WTC11 (cell line): ENCODE data around the gene ZBTB25. TPM values are rescaled to one million over a fixed set of nuclear protein-coding genes. Genes with fewer than 3 reads are reported as not detected.
"Not testable (repeated sequence)": the region's sequence is repeated elsewhere in the genome, so short reads cannot be mapped to it uniquely, and the experiment has no call there.

Source experiments
- ATAC-seq: fragments of 200-7000 bp; cut with Tn5 transposase; 2 replicates; pipeline ENCODE4 v1.10.0; 2021; ENCODE audit warnings: mild to moderate bottlenecking, moderate library complexity
- CTCF ChIA-PET: fragments of 300-600 bp; sonication (Branson Sonifier 250); formaldehyde crosslinking; loops from one replicate; lab custom pipeline; 2021; ENCODE audit warnings: antibody characterized with exemption; lab: Charles Lee
- POLR2A ChIA-PET: fragments of 350-600 bp; sonication (Branson Sonifier 250); formaldehyde crosslinking; loops from one replicate; lab custom pipeline; 2021; ENCODE audit warnings: antibody characterized with exemption; lab: Charles Lee
- DNase-seq: peaks from one replicate; pipeline ENCODE4 v3.0.0; 2021; ENCODE audit warnings: low spot score
- H3K27ac Mint-ChIP-seq: 2 replicates; pipeline ENCODE4 v1.8.0; 2021; ENCODE audit warnings: mixed read lengths
- H3K27me3 Mint-ChIP-seq: 2 replicates; pipeline ENCODE4 v1.8.0; 2021; ENCODE audit warnings: low read depth, mild to moderate bottlenecking, moderate library complexity, mixed read lengths
- H3K36me3 Mint-ChIP-seq: 2 replicates; pipeline ENCODE4 v1.8.0; 2021; ENCODE audit warnings: mixed read lengths
- H3K4me1 Mint-ChIP-seq: 2 replicates; pipeline ENCODE4 v1.8.0; 2022; ENCODE audit warnings: mixed read lengths
- H3K4me3 Mint-ChIP-seq: 2 replicates; pipeline ENCODE4 v1.8.0; 2021; ENCODE audit warnings: mild to moderate bottlenecking, moderate library complexity, mixed read lengths
- H3K9me3 Mint-ChIP-seq: 2 replicates; pipeline ENCODE4 v1.8.0; 2021; ENCODE audit warnings: mixed read lengths
- CREB1 ChIP-seq: sonication (generic); formaldehyde crosslinking; IDR thresholded peaks from 2 replicates; pipeline ENCODE4 v1.8.0; 2023; ENCODE audit warnings: mild to moderate bottlenecking, missing genetic modification reagents
- CREM ChIP-seq: sonication (generic); formaldehyde crosslinking; IDR thresholded peaks from 2 replicates; pipeline ENCODE4 v1.8.1; 2022; ENCODE audit warnings: mild to moderate bottlenecking, missing genetic modification reagents, moderate library complexity
- IRF2 ChIP-seq: sonication (generic); formaldehyde crosslinking; IDR thresholded peaks from 2 replicates; pipeline ENCODE4 v1.8.0; 2022; ENCODE audit warnings: low read depth, missing genetic modification reagents, borderline replicate concordance
- JAZF1 ChIP-seq: fragments of 250-450 bp; sonication (Bioruptor Pico); IDR thresholded peaks from 2 replicates; pipeline ENCODE4 v1.9.0; 2021; ENCODE audit warnings: moderate library complexity, mild to moderate bottlenecking, inconsistent platforms
- MXD4 ChIP-seq: fragments of 250-450 bp; sonication (Bioruptor Pico); IDR thresholded peaks from 2 replicates; pipeline ENCODE4 v1.8.0; 2021; ENCODE audit warnings: mild to moderate bottlenecking, moderate library complexity, borderline replicate concordance
- PRRX2 ChIP-seq: fragments of 250-450 bp; sonication (Bioruptor Pico); IDR thresholded peaks from 2 replicates; pipeline ENCODE4 v1.8.0; 2021; ENCODE audit warnings: mild to moderate bottlenecking
- SMAD4 ChIP-seq: sonication (generic); formaldehyde crosslinking; IDR thresholded peaks from 2 replicates; pipeline ENCODE4 v1.8.0; 2022; ENCODE audit warnings: mild to moderate bottlenecking, missing genetic modification reagents
- ZNF121 ChIP-seq: sonication (generic); formaldehyde crosslinking; IDR thresholded peaks from 2 replicates; pipeline ENCODE4 v1.8.0; 2023; ENCODE audit warnings: missing genetic modification reagents
- ZNF396 ChIP-seq: fragments of 250-450 bp; sonication (Bioruptor Pico); IDR thresholded peaks from 2 replicates; pipeline ENCODE4 v1.8.0; 2021; ENCODE audit warnings: mild to moderate bottlenecking, moderate library complexity, borderline replicate concordance
- total RNA-seq: library from RNA; stranded (reverse); gene quantifications from 3 replicates; pipeline ENCODE4 v1.2.3, GENCODE V29; 2021
- TF ChIP-seq, protein P1 (sequence below): fragments of 250-450 bp; sonication (Bioruptor Pico); IDR thresholded peaks from 2 replicates; pipeline ENCODE4 v1.9.0; 2021; ENCODE audit warnings: moderate library complexity, mild to moderate bottlenecking, inconsistent platforms, borderline replicate concordance
- TF ChIP-seq, protein P2 (sequence below): sonication (generic); formaldehyde crosslinking; IDR thresholded peaks from 2 replicates; pipeline ENCODE4 v1.8.0; 2022; ENCODE audit warnings: mild to moderate bottlenecking, missing genetic modification reagents
- TF ChIP-seq, protein P3 (sequence below): sonication (generic); formaldehyde crosslinking; IDR thresholded peaks from 2 replicates; pipeline ENCODE4 v1.8.0; 2022; ENCODE audit warnings: mild to moderate bottlenecking, missing genetic modification reagents
- TF ChIP-seq, protein P4 (sequence below): sonication (generic); formaldehyde crosslinking; IDR thresholded peaks from 2 replicates; pipeline ENCODE4 v1.8.1; 2023; ENCODE audit warnings: mild to moderate bottlenecking, missing genetic modification reagents, borderline replicate concordance
- TF ChIP-seq, protein P5 (sequence below): sonication (generic); formaldehyde crosslinking; IDR thresholded peaks from 2 replicates; pipeline ENCODE4 v1.8.1; 2022; ENCODE audit warnings: mild to moderate bottlenecking, moderate library complexity, missing genetic modification reagents
- TF ChIP-seq, protein P6 (sequence below): sonication (generic); formaldehyde crosslinking; IDR thresholded peaks from 2 replicates; pipeline ENCODE4 v1.8.1; 2022; ENCODE audit warnings: missing genetic modification reagents, borderline replicate concordance
- TF ChIP-seq, protein P7 (sequence below): sonication (generic); formaldehyde crosslinking; IDR thresholded peaks from 2 replicates; pipeline ENCODE4 v1.8.0; 2023; ENCODE audit warnings: mild to moderate bottlenecking, missing genetic modification reagents

ZBTB25 gene
- total RNA-seq, 1 experiment from 2014 or later = 11.9 TPM

DNA sequence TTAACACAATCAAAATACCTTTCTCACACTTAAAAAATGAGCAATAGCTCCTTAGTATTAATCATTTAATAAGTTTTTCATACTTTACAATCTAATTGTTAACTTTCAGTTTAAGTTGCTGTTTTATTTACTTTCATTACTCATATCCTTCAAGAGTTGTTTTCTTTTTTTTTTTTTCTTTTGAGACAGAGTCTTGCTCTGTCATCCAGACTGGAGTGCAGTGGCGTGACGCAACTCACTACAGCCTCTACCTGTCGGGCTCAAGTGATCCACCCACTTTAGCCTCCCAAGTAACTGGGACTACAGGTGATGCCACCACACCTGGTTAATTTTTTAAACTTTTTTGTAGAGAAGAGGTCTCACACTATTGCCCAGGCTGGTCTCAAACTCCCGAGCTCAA lies 17.1 kb upstream of the ZBTB25 start:
- Mint-ChIP-seq H3K27ac (no peak overlapping the region), H3K9me3 (no peaks in the 10 kb centered on the region)

DNA sequence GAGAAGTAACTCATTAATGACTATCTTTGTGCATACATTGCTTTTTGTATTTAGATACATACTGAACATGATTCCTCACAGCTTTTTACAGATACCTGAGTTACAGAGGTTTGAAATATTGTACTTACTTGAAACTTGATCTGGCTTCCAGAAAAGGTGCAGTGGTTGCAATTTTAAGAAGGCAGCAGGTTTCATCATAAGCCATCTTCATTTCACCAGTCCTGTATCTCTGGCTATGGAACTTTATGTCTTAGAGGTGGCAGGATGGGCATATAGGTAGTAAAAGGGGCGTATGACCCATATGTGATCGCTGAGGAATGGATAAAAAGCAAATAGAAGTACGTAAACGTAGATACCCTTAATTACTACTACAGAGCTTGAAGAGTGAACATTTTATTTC lies 14.6 kb upstream of the ZBTB25 start:
- DNase-seq = no peak
- ChIA-PET POLR2A (no interaction called here), CTCF (no interaction called here)
- TF ChIP-seq, protein P1, sequence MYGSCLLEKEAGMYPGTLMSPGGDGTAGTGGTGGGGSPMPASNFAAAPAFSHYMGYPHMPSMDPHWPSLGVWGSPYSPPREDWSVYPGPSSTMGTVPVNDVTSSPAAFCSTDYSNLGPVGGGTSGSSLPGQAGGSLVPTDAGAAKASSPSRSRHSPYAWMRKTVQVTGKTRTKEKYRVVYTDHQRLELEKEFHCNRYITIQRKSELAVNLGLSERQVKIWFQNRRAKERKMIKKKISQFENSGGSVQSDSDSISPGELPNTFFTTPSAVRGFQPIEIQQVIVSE (CRISPR knock-in tag) = no peak
- TF ChIP-seq JAZF1 = no peak
- no peak for TF ChIP-seq PRRX2
- TF ChIP-seq IRF2 = no peak
- no peak for TF ChIP-seq ZNF121 (CRISPR knock-in tag)
- TF ChIP-seq, protein P2, sequence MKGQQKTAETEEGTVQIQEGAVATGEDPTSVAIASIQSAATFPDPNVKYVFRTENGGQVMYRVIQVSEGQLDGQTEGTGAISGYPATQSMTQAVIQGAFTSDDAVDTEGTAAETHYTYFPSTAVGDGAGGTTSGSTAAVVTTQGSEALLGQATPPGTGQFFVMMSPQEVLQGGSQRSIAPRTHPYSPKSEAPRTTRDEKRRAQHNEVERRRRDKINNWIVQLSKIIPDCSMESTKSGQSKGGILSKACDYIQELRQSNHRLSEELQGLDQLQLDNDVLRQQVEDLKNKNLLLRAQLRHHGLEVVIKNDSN (CRISPR knock-in tag) = no peak
- TF ChIP-seq, protein P3, sequence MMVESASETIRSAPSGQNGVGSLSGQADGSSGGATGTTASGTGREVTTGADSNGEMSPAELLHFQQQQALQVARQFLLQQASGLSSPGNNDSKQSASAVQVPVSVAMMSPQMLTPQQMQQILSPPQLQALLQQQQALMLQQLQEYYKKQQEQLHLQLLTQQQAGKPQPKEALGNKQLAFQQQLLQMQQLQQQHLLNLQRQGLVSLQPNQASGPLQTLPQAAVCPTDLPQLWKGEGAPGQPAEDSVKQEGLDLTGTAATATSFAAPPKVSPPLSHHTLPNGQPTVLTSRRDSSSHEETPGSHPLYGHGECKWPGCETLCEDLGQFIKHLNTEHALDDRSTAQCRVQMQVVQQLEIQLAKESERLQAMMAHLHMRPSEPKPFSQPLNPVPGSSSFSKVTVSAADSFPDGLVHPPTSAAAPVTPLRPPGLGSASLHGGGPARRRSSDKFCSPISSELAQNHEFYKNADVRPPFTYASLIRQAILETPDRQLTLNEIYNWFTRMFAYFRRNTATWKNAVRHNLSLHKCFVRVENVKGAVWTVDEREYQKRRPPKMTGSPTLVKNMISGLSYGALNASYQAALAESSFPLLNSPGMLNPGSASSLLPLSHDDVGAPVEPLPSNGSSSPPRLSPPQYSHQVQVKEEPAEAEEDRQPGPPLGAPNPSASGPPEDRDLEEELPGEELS (CRISPR knock-in tag) = no peak
- TF ChIP-seq, protein P4, sequence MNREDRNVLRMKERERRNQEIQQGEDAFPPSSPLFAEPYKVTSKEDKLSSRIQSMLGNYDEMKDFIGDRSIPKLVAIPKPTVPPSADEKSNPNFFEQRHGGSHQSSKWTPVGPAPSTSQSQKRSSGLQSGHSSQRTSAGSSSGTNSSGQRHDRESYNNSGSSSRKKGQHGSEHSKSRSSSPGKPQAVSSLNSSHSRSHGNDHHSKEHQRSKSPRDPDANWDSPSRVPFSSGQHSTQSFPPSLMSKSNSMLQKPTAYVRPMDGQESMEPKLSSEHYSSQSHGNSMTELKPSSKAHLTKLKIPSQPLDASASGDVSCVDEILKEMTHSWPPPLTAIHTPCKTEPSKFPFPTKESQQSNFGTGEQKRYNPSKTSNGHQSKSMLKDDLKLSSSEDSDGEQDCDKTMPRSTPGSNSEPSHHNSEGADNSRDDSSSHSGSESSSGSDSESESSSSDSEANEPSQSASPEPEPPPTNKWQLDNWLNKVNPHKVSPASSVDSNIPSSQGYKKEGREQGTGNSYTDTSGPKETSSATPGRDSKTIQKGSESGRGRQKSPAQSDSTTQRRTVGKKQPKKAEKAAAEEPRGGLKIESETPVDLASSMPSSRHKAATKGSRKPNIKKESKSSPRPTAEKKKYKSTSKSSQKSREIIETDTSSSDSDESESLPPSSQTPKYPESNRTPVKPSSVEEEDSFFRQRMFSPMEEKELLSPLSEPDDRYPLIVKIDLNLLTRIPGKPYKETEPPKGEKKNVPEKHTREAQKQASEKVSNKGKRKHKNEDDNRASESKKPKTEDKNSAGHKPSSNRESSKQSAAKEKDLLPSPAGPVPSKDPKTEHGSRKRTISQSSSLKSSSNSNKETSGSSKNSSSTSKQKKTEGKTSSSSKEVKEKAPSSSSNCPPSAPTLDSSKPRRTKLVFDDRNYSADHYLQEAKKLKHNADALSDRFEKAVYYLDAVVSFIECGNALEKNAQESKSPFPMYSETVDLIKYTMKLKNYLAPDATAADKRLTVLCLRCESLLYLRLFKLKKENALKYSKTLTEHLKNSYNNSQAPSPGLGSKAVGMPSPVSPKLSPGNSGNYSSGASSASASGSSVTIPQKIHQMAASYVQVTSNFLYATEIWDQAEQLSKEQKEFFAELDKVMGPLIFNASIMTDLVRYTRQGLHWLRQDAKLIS (CRISPR knock-in tag) = no peak
- TF ChIP-seq CREB1 (CRISPR knock-in tag) = no peak
- TF ChIP-seq ZNF396 (CRISPR knock-in tag) = no peak
- no peak for TF ChIP-seq MXD4 (CRISPR knock-in tag)
- 0 out of 2 replicates have a peak, but pooled peaks cover 3% of the 10 kb centered on the region for H3K4me1 Mint-ChIP-seq
- H3K9me3 Mint-ChIP-seq = no peaks in the 10 kb centered on the region
- no peaks in the 10 kb centered on the region for H3K36me3 Mint-ChIP-seq
- H3K4me3 Mint-ChIP-seq = no peak overlapping the region
- no peak for ATAC-seq
- H3K27me3 Mint-ChIP-seq = no peaks in the 10 kb centered on the region
- no peak overlapping the region; the same call in 1 of the 2 replicates for H3K27ac Mint-ChIP-seq

More for the DNA sequence above, 17.1 kb upstream of the ZBTB25 start:
- no peak for DNase-seq
- ChIA-PET CTCF (interaction anchor here (1.0 to 3.5 kb wide), 2 partner anchors 10 kb away, joined by 3 to 14 read pairs; no protein-coding TSS in a partner anchor), POLR2A (interaction anchor here (0.6 kb wide), 1 partner anchor 18 kb away, joined by 3 read pairs; no protein-coding TSS in a partner anchor)
- no peak for ATAC-seq
- H3K27me3 Mint-ChIP-seq = no peaks in the 10 kb centered on the region
- no peak overlapping the region for H3K4me3 Mint-ChIP-seq
- H3K4me1 Mint-ChIP-seq = 0 out of 2 replicates have a peak, but pooled peaks cover 3% of the 10 kb centered on the region
- H3K36me3 Mint-ChIP-seq = no peaks in the 10 kb centered on the region
- no peak for TF ChIP-seq CREB1 (CRISPR knock-in tag)
- TF ChIP-seq, protein P5, sequence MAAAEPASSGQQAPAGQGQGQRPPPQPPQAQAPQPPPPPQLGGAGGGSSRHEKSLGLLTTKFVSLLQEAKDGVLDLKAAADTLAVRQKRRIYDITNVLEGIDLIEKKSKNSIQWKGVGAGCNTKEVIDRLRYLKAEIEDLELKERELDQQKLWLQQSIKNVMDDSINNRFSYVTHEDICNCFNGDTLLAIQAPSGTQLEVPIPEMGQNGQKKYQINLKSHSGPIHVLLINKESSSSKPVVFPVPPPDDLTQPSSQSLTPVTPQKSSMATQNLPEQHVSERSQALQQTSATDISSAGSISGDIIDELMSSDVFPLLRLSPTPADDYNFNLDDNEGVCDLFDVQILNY (CRISPR knock-in tag) = no peak
- TF ChIP-seq, protein P6, sequence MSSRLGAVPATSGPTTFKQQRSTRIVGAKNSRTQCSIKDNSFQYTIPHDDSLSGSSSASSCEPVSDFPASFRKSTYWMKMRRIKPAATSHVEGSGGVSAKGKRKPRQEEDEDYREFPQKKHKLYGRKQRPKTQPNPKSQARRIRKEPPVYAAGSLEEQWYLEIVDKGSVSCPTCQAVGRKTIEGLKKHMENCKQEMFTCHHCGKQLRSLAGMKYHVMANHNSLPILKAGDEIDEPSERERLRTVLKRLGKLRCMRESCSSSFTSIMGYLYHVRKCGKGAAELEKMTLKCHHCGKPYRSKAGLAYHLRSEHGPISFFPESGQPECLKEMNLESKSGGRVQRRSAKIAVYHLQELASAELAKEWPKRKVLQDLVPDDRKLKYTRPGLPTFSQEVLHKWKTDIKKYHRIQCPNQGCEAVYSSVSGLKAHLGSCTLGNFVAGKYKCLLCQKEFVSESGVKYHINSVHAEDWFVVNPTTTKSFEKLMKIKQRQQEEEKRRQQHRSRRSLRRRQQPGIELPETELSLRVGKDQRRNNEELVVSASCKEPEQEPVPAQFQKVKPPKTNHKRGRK (CRISPR knock-in tag) = no peak
- no peak for TF ChIP-seq CREM (CRISPR knock-in tag)
- TF ChIP-seq, protein P7, sequence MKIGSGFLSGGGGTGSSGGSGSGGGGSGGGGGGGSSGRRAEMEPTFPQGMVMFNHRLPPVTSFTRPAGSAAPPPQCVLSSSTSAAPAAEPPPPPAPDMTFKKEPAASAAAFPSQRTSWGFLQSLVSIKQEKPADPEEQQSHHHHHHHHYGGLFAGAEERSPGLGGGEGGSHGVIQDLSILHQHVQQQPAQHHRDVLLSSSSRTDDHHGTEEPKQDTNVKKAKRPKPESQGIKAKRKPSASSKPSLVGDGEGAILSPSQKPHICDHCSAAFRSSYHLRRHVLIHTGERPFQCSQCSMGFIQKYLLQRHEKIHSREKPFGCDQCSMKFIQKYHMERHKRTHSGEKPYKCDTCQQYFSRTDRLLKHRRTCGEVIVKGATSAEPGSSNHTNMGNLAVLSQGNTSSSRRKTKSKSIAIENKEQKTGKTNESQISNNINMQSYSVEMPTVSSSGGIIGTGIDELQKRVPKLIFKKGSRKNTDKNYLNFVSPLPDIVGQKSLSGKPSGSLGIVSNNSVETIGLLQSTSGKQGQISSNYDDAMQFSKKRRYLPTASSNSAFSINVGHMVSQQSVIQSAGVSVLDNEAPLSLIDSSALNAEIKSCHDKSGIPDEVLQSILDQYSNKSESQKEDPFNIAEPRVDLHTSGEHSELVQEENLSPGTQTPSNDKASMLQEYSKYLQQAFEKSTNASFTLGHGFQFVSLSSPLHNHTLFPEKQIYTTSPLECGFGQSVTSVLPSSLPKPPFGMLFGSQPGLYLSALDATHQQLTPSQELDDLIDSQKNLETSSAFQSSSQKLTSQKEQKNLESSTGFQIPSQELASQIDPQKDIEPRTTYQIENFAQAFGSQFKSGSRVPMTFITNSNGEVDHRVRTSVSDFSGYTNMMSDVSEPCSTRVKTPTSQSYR (CRISPR knock-in tag) = no peak
- no peak for TF ChIP-seq SMAD4 (CRISPR knock-in tag)

DNA sequence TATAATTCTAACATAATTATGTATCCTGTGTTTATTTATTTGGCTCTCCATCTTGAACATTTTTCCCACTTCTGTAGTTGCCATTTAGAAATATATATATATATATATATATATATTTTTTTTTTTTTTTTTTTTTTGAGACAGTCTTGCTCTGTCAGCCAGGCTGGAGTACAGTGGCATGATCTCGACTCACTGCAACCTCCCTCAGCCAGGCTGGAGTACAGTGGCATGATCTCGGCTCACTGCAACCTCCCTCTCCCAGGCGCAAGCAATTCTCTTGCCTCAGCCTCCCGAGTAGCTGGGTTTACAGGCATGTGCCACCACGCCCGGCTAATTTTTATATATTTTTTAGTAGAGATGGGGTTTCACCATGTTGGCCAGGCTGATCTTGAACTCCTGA lies 14.0 kb upstream of the ZBTB25 start:
- H3K4me1 Mint-ChIP-seq, ATAC-seq, H3K27me3 Mint-ChIP-seq, H3K36me3 Mint-ChIP-seq, POLR2A ChIA-PET, CTCF ChIA-PET, H3K4me3 Mint-ChIP-seq, H3K9me3 Mint-ChIP-seq, H3K27ac Mint-ChIP-seq, DNase-seq: not testable (repeated sequence)
